Adrenal gland (tissue), 12 donors: ENCODE data around the gene LAG3. TPM values are rescaled to one million over a fixed set of nuclear protein-coding genes. Genes with fewer than 3 reads are reported as not detected.

Source experiments
- DNase-seq, 7 donors: peaks; one replicate each; pipeline ENCODE4 v3.0.0-alpha.2; 2019 to 2020
- H3K27ac ChIP-seq, 5 donors: fragments of 200-600 bp; sonication (generic) in 4 of 5; 1 replicate in 3 of 5; 2 replicates in 2 of 5; pipeline versions ENCODE4 v1.5.1 to v1.8.0; 2016 to 2020; ENCODE audit warnings: mild to moderate bottlenecking in 1 of 5
- H3K27me3 ChIP-seq: fragments of 200-600 bp; 2 replicates; pipeline ENCODE4 v1.8.0; 2021
- H3K36me3 ChIP-seq, 2 donors: fragments of 200-600 bp; replicated peaks in 1 of 2; 1 replicate in 1 of 2; 2 replicates in 1 of 2; pipeline versions ENCODE4 v1.5.1 to v1.8.0; 2018 to 2022
- H3K4me1 ChIP-seq, 2 donors: fragments of 200-600 bp; replicated peaks in 1 of 2; 1 replicate in 1 of 2; 2 replicates in 1 of 2; pipeline versions ENCODE4 v1.5.1 to v1.8.0; 2018 to 2021
- H3K4me3 ChIP-seq, 4 donors: fragments of 200-600 bp; sonication (generic) in 3 of 4; one replicate each; pipeline ENCODE4 v1.5.1; 2016 to 2018
- H3K9me3 ChIP-seq, 3 donors: fragments of 200-600 bp; sonication (generic) in 1 of 3; replicated peaks in 1 of 3; 1 replicate in 2 of 3; 2 replicates in 1 of 3; pipeline versions ENCODE4 v1.5.1 to v1.8.0; 2016 to 2021
- POLR2A ChIP-seq, 2 donors: fragments of 450-650 bp; IDR thresholded peaks; one replicate each; pipeline ENCODE4 v1.6.1; 2017; ENCODE audit warnings: antibody characterized with exemption in 2 of 2, mild to moderate bottlenecking in 2 of 2, moderate library complexity in 1 of 2
- WGBS, 4 donors: extraction: QIAGEN DNeasy Blood & Tissue Kit in 2 of 4; methylation state at CpG; one replicate each; pipeline versions ENCODE4 v1.1.5 to v1.1.7; 2013 to 2017; 5-methylcytosine and 5-hydroxymethylcytosine counted together
- intact Hi-C, 2 donors: fragments of 100-400 bp; cut with DNase I; formaldehyde crosslinking; loops; one replicate each; pipeline versions ENCODE4 v1.14.1 to v1.15.0; 2022 to 2023
- polyA plus RNA-seq, 3 donors: library from polyadenylated mRNA; stranded (reverse); fragments of 200-250 nt in 2 of 3; fragments of 350-450 nt in 1 of 3; fragmentation: Illumina TruSeq in 1 of 3; extraction: RNeasy Lipid Tissue Mini Kit (QIAGEN cat#74804) in 1 of 3; gene quantifications; one replicate each; pipeline ENCODE4 v1.2.3, GENCODE V29; 2013 to 2014
- total RNA-seq, 9 donors: library from RNA; depleted of rRNA in 4 of 9; stranded (reverse); fragments of >200 nt in 4 of 9; fragments of 120-200 nt in 1 of 9; fragmentation: NEBNext Ultra II Directional in 1 of 9; extraction: Animal tissue kit (Norgen Biotek cat#: 25700) in 1 of 9; gene quantifications; one replicate each; pipeline versions ENCODE4 v1.1.0 to v1.2.4, GENCODE V29; 2013 to 2023
- TF ChIP-seq, protein P1 (sequence below), 6 experiments: fragments of 450-650 bp in 4 of 6; fragments of 200-600 bp in 2 of 6; sonication (generic) in 1 of 6; IDR thresholded peaks; 1 replicate in 5 of 6; 2 replicates in 1 of 6; pipeline versions ENCODE4 v1.5.1 to v1.8.0; 2016 to 2021; ENCODE audit warnings: antibody characterized with exemption in 6 of 6, mild to moderate bottlenecking in 2 of 6, moderate library complexity in 1 of 6
- donor health status: healthy with polysubstance abuse.
- donor health status: Bipolar disorder and iron deficiency.
- donor health status: DM: yes; HTN: yes; CAD: no.
- donor health status: DM: no; HTN: no; CAD: no.
- donor health status: DM: no; HTN: no; CAD: no.
- donor health status: DM: yes; HTN: yes; CAD: no.

LAG3 gene
- total and polyA plus RNA-seq, 12 donors, result 0.11 to 4.3 (median 0.71) TPM; not detected in 2

DNA sequence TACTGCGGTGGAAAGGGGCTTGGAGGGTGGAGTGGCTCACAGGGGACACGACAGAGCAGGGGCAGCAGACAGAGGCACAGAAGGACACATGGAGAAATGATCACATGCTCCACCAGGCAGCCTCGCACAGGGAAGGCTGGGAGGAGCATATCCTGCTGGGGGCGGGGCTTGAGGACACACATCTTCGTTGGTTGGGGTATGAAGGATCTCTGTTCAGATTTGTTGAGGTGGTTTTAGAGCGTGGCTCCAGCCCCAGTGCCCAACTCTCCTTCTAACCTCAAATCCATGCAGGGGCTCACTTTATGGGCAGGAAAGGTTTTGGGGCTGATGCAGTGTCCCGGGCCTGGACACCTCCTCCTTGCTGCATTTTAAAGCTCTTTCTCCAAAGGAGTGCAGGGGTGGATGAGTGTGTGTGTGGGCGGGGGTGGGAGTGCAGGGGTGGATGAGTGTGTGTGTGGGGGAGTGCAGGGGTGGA lies 55.2 kb downstream of the LAG3 start:
- no peaks in the 10 kb centered on the region for H3K9me3 ChIP-seq
- peaks cover 4% of the 10 kb centered on the region for H3K27me3 ChIP-seq
- TF ChIP-seq, protein P1, sequence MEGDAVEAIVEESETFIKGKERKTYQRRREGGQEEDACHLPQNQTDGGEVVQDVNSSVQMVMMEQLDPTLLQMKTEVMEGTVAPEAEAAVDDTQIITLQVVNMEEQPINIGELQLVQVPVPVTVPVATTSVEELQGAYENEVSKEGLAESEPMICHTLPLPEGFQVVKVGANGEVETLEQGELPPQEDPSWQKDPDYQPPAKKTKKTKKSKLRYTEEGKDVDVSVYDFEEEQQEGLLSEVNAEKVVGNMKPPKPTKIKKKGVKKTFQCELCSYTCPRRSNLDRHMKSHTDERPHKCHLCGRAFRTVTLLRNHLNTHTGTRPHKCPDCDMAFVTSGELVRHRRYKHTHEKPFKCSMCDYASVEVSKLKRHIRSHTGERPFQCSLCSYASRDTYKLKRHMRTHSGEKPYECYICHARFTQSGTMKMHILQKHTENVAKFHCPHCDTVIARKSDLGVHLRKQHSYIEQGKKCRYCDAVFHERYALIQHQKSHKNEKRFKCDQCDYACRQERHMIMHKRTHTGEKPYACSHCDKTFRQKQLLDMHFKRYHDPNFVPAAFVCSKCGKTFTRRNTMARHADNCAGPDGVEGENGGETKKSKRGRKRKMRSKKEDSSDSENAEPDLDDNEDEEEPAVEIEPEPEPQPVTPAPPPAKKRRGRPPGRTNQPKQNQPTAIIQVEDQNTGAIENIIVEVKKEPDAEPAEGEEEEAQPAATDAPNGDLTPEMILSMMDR (IDR thresholded peaks at IDR 0.05), result no peak
- no peak for TF ChIP-seq POLR2A (IDR thresholded peaks at IDR 0.05)
- intact Hi-C loops, result loop anchor here in 1 of 2 donors (10.0 kb wide), 1 partner anchor 83 kb away; no protein-coding TSS in a partner anchor
- peak overlapping the region in 2 of 5 donors; percentile 47 to 75 for H3K27ac ChIP-seq
- H3K36me3 ChIP-seq, result no peaks in the 10 kb centered on the region
- peaks cover 0 to 7% of the 10 kb centered on the region in 2 donors for H3K4me1 ChIP-seq
- H3K4me3 ChIP-seq, result no peak overlapping the region
- DNase-seq, result peak; percentile 82 to 94 (median 85)
- 4 to 10% (median 5%) methylated on average over 6 to 8 of the region's 8 CpGs for WGBS, 4 donors

Other genes starting within 250 kb of the LAG3 start
- gene GAPDH, start 238.0 kb upstream of the LAG3 start, total RNA-seq, result 1,000 to 10,000 TPM; 1,734 to 3,241 (median 2,275) TPM
- gene GAPDH, start 238.0 kb upstream of the LAG3 start, polyA plus RNA-seq, result 1,000 to 10,000 TPM; 1,816 to 4,338 (median 3,953) TPM
- 10 to 100 TPM in 8 of 9 donors, 1 to 10 TPM in 1; 8.3 to 36.3 (median 27.5) TPM for gene IFFO1, start 216.5 kb upstream of the LAG3 start, total RNA-seq
- 10 to 100 TPM in 2 of 3 donors, 1 to 10 TPM in 1; 8.7 to 91.0 (median 79.2) TPM for gene IFFO1, start 216.5 kb upstream of the LAG3 start, polyA plus RNA-seq
- gene NOP2, start 204.2 kb upstream of the LAG3 start, total RNA-seq, result 10 to 100 TPM in 8 of 9 donors, 1 to 10 TPM in 1; 7.7 to 34.7 (median 27.0) TPM
- 10 to 100 TPM; 43.2 to 95.5 (median 63.8) TPM for gene NOP2, start 204.2 kb upstream of the LAG3 start, polyA plus RNA-seq
- 100 to 1,000 TPM; 216 to 307 (median 246) TPM for gene CHD4, start 165.1 kb upstream of the LAG3 start, total RNA-seq
- 100 to 1,000 TPM; 152 to 505 (median 284) TPM for gene CHD4, start 165.1 kb upstream of the LAG3 start, polyA plus RNA-seq
- gene LPAR5, start 136.6 kb upstream of the LAG3 start, total RNA-seq, result 10 to 100 TPM in 1 of 9 donors, 1 to 10 TPM in 7, under 1 TPM in 1; 0.28 to 11.6 (median 8.1) TPM
- gene LPAR5, start 136.6 kb upstream of the LAG3 start, polyA plus RNA-seq, result 1 to 10 TPM; 1.3 to 2.2 (median 1.5) TPM
- gene ACRBP, start 125.1 kb upstream of the LAG3 start, total RNA-seq, result 1 to 10 TPM in 7 of 9 donors, under 1 TPM in 2; 0.36 to 3.1 (median 1.4) TPM
- 1 to 10 TPM in 1 of 3 donors, under 1 TPM in 2; 0.91 to 2.8 (median 0.99) TPM for gene ACRBP, start 125.1 kb upstream of the LAG3 start, polyA plus RNA-seq
- 10 to 100 TPM; 22.6 to 87.6 (median 54.1) TPM for gene ING4, start 109.4 kb upstream of the LAG3 start, total RNA-seq
- gene ING4, start 109.4 kb upstream of the LAG3 start, polyA plus RNA-seq, result 10 to 100 TPM; 31.6 to 40.1 (median 32.3) TPM
- 10 to 100 TPM; 19.9 to 67.2 (median 41.4) TPM for gene ZNF384, start 83.1 kb upstream of the LAG3 start, total RNA-seq
- 10 to 100 TPM; 45.5 to 71.2 (median 49.5) TPM for gene ZNF384, start 83.1 kb upstream of the LAG3 start, polyA plus RNA-seq
- 1 to 10 TPM in 1 of 9 donors, under 1 TPM in 5, not detected in 3; 0.11 to 4.6 (median 0.45) TPM for gene PIANP, start 71.7 kb upstream of the LAG3 start, total RNA-seq
- 1 to 10 TPM; 2.4 to 5.2 (median 3.5) TPM for gene PIANP, start 71.7 kb upstream of the LAG3 start, polyA plus RNA-seq
- 100 to 1,000 TPM in 1 of 9 donors, 10 to 100 TPM in 8; 56.5 to 105 (median 83.2) TPM for gene COPS7A, start 48.5 kb upstream of the LAG3 start, total RNA-seq
- 10 to 100 TPM; 46.5 to 85.1 (median 50.6) TPM for gene COPS7A, start 48.5 kb upstream of the LAG3 start, polyA plus RNA-seq
- gene MLF2, start 19.4 kb upstream of the LAG3 start, total RNA-seq, result 100 to 1,000 TPM; 135 to 334 (median 225) TPM
- gene MLF2, start 19.4 kb upstream of the LAG3 start, polyA plus RNA-seq, result 100 to 1,000 TPM; 181 to 248 (median 233) TPM
- gene PTMS, start 6.2 kb upstream of the LAG3 start, total RNA-seq, result 100 to 1,000 TPM in 6 of 9 donors, 10 to 100 TPM in 3; 27.0 to 269 (median 127) TPM
- gene PTMS, start 6.2 kb upstream of the LAG3 start, polyA plus RNA-seq, result 1,000 to 10,000 TPM in 1 of 3 donors, 100 to 1,000 TPM in 2; 134 to 1,405 (median 631) TPM
- gene CD4, start 17.0 kb downstream of the LAG3 start, total RNA-seq, result 10 to 100 TPM in 8 of 9 donors, 1 to 10 TPM in 1; 2.4 to 52.8 (median 29.5) TPM
- 10 to 100 TPM in 1 of 3 donors, 1 to 10 TPM in 2; 8.1 to 12.9 (median 9.1) TPM for gene CD4, start 17.0 kb downstream of the LAG3 start, polyA plus RNA-seq
- gene GPR162, start 49.3 kb downstream of the LAG3 start, total RNA-seq, result 10 to 100 TPM in 1 of 9 donors, 1 to 10 TPM in 8; 1.1 to 11.9 (median 4.0) TPM
- gene GPR162, start 49.3 kb downstream of the LAG3 start, polyA plus RNA-seq, result 10 to 100 TPM in 2 of 3 donors, 1 to 10 TPM in 1; 5.3 to 42.6 (median 13.7) TPM
- gene P3H3, start 55.9 kb downstream of the LAG3 start, total RNA-seq, result 10 to 100 TPM in 7 of 9 donors, 1 to 10 TPM in 2; 2.6 to 23.6 (median 14.6) TPM
- 10 to 100 TPM in 2 of 3 donors, 1 to 10 TPM in 1; 3.7 to 58.1 (median 51.0) TPM for gene P3H3, start 55.9 kb downstream of the LAG3 start, polyA plus RNA-seq
- gene GNB3, start 68.4 kb downstream of the LAG3 start, total RNA-seq, result 1 to 10 TPM in 5 of 9 donors, under 1 TPM in 3, not detected in 1; 0.44 to 2.6 (median 1.6) TPM
- gene GNB3, start 68.4 kb downstream of the LAG3 start, polyA plus RNA-seq, result 10 to 100 TPM in 2 of 3 donors, 1 to 10 TPM in 1; 1.0 to 22.4 (median 11.6) TPM
- gene CDCA3, start 78.8 kb downstream of the LAG3 start, total RNA-seq, result 10 to 100 TPM in 1 of 9 donors, 1 to 10 TPM in 7, not detected in 1; 2.6 to 17.7 (median 3.4) TPM
- 1 to 10 TPM; 3.5 to 5.5 (median 5.3) TPM for gene CDCA3, start 78.8 kb downstream of the LAG3 start, polyA plus RNA-seq
- 100 to 1,000 TPM in 6 of 9 donors, 10 to 100 TPM in 3; 60.0 to 162 (median 122) TPM for gene USP5, start 79.6 kb downstream of the LAG3 start, total RNA-seq
- gene USP5, start 79.6 kb downstream of the LAG3 start, polyA plus RNA-seq, result 100 to 1,000 TPM in 1 of 3 donors, 10 to 100 TPM in 2; 30.6 to 109 (median 32.5) TPM
- 1,000 to 10,000 TPM in 1 of 9 donors, 100 to 1,000 TPM in 8; 555 to 1,141 (median 862) TPM for gene TPI1, start 95.0 kb downstream of the LAG3 start, total RNA-seq
- gene TPI1, start 95.0 kb downstream of the LAG3 start, polyA plus RNA-seq, result 1,000 to 10,000 TPM in 1 of 3 donors, 100 to 1,000 TPM in 2; 241 to 2,322 (median 444) TPM
- 10 to 100 TPM in 8 of 9 donors, 1 to 10 TPM in 1; 3.3 to 24.5 (median 15.5) TPM for gene SPSB2, start 100.8 kb downstream of the LAG3 start, total RNA-seq
- 10 to 100 TPM in 2 of 3 donors, 1 to 10 TPM in 1; 2.5 to 19.5 (median 19.5) TPM for gene SPSB2, start 100.8 kb downstream of the LAG3 start, polyA plus RNA-seq
- 10 to 100 TPM in 6 of 9 donors, 1 to 10 TPM in 3; 6.9 to 18.6 (median 12.5) TPM for gene LRRC23, start 132.3 kb downstream of the LAG3 start, total RNA-seq
- gene LRRC23, start 132.3 kb downstream of the LAG3 start, polyA plus RNA-seq, result 10 to 100 TPM; 11.0 to 29.0 (median 13.8) TPM
- 10 to 100 TPM in 7 of 9 donors, 1 to 10 TPM in 2; 7.4 to 53.6 (median 32.1) TPM for gene ENO2, start 142.1 kb downstream of the LAG3 start, total RNA-seq
- gene ENO2, start 142.1 kb downstream of the LAG3 start, polyA plus RNA-seq, result 100 to 1,000 TPM in 1 of 3 donors, 10 to 100 TPM in 2; 29.5 to 113 (median 42.3) TPM
- gene ATN1, start 155.4 kb downstream of the LAG3 start, total RNA-seq, result 100 to 1,000 TPM in 4 of 9 donors, 10 to 100 TPM in 4, 1 to 10 TPM in 1; 8.8 to 263 (median 92.8) TPM
- 100 to 1,000 TPM in 2 of 3 donors, 10 to 100 TPM in 1; 57.4 to 482 (median 258) TPM for gene ATN1, start 155.4 kb downstream of the LAG3 start, polyA plus RNA-seq
- gene RNU7-1, start 171.3 kb downstream of the LAG3 start, total RNA-seq, result not detected
- not detected for gene RNU7-1, start 171.3 kb downstream of the LAG3 start, polyA plus RNA-seq
- 100 to 1,000 TPM; 152 to 505 (median 283) TPM for gene C12orf57, start 171.5 kb downstream of the LAG3 start, total RNA-seq
- 100 to 1,000 TPM in 2 of 3 donors, 10 to 100 TPM in 1; 58.4 to 335 (median 271) TPM for gene C12orf57, start 171.5 kb downstream of the LAG3 start, polyA plus RNA-seq
- 10 to 100 TPM; 24.5 to 86.2 (median 63.0) TPM for gene PTPN6, start 178.8 kb downstream of the LAG3 start, total RNA-seq
- 100 to 1,000 TPM in 2 of 3 donors, 10 to 100 TPM in 1; 36.2 to 204 (median 127) TPM for gene PTPN6, start 178.8 kb downstream of the LAG3 start, polyA plus RNA-seq
- 100 to 1,000 TPM; 158 to 344 (median 227) TPM for gene PHB2, start 198.1 kb downstream of the LAG3 start, total RNA-seq
- 100 to 1,000 TPM; 128 to 222 (median 131) TPM for gene PHB2, start 198.1 kb downstream of the LAG3 start, polyA plus RNA-seq
- gene EMG1, start 198.4 kb downstream of the LAG3 start, total RNA-seq, result 10 to 100 TPM; 21.9 to 81.9 (median 39.9) TPM
- 10 to 100 TPM; 14.2 to 43.1 (median 15.6) TPM for gene EMG1, start 198.4 kb downstream of the LAG3 start, polyA plus RNA-seq
- 100 to 1,000 TPM in 2 of 9 donors, 10 to 100 TPM in 7; 28.5 to 146 (median 79.8) TPM for gene LPCAT3, start 246.0 kb downstream of the LAG3 start, total RNA-seq
- 10 to 100 TPM; 40.4 to 87.5 (median 49.3) TPM for gene LPCAT3, start 246.0 kb downstream of the LAG3 start, polyA plus RNA-seq